ENCODE data around the gene AKAP12.
A peak's percentile ranks its signal among the peaks of the same experiment; 100 is the strongest.

AKAP12 gene

GRCh38 chr6:151385177-151385576 lies 145.4 kb downstream of the AKAP12 start:
- no peaks in the 10 kb centered on the region for H3K27me3 Mint-ChIP-seq (ENCODE audit: low read depth)
- H3K9me3 Mint-ChIP-seq = no peaks in the 10 kb centered on the region
- peak overlapping the region; percentile 51 for H3K27ac Mint-ChIP-seq
- peaks cover 22% of the 10 kb centered on the region for H3K36me3 Mint-ChIP-seq (ENCODE audit: low read depth)
- H3K4me1 Mint-ChIP-seq (ENCODE audit: low read depth) = peaks cover 53% of the 10 kb centered on the region
- H3K4me3 Mint-ChIP-seq = peak overlapping the region; percentile 43
- DNase-seq (ENCODE audit: low spot score) = no peak

- Mint-ChIP-seq H3K36me3 (ENCODE audit: low read depth) (peaks cover 24% of the 10 kb centered on the region), H3K4me3 (peak overlapping the region; percentile 24), H3K27ac (peak overlapping the region; percentile 36), H3K27me3 (ENCODE audit: low read depth) (no peaks in the 10 kb centered on the region), H3K4me1 (ENCODE audit: low read depth) (peaks cover 45% of the 10 kb centered on the region), H3K9me3 (no peaks in the 10 kb centered on the region)
- no peak for DNase-seq (ENCODE audit: low spot score)
Measured at GRCh38 chr6:151387175-151387970, 147.6 kb downstream of the AKAP12 start.

GRCh38 chr6:151388236-151388635 lies 148.5 kb downstream of the AKAP12 start:
- H3K4me1 Mint-ChIP-seq (ENCODE audit: low read depth) = peaks cover 54% of the 10 kb centered on the region
- no peak for DNase-seq (ENCODE audit: low spot score)
- H3K27ac Mint-ChIP-seq = peak overlapping the region; percentile 78
- no peaks in the 10 kb centered on the region for H3K9me3 Mint-ChIP-seq
- peaks cover 28% of the 10 kb centered on the region for H3K36me3 Mint-ChIP-seq (ENCODE audit: low read depth)
- peak overlapping the region; percentile 75 for H3K4me3 Mint-ChIP-seq
- no peaks in the 10 kb centered on the region for H3K27me3 Mint-ChIP-seq (ENCODE audit: low read depth)

GRCh38 chr6:151388997-151389617 lies 149.3 kb downstream of the AKAP12 start:
- Mint-ChIP-seq H3K4me3 (peak overlapping the region; percentile 96), H3K9me3 (no peaks in the 10 kb centered on the region), H3K36me3 (ENCODE audit: low read depth) (peaks cover 29% of the 10 kb centered on the region), H3K27me3 (ENCODE audit: low read depth) (no peaks in the 10 kb centered on the region), H3K27ac (peak overlapping the region; percentile 98), H3K4me1 (ENCODE audit: low read depth) (peaks cover 58% of the 10 kb centered on the region)
- DNase-seq (ENCODE audit: low spot score) = no peak

GRCh38 chr6:151389618-151390275 lies 150.0 kb downstream of the AKAP12 start:
- Mint-ChIP-seq H3K9me3 (no peaks in the 10 kb centered on the region), H3K27me3 (ENCODE audit: low read depth) (no peaks in the 10 kb centered on the region), H3K4me1 (ENCODE audit: low read depth) (peaks cover 53% of the 10 kb centered on the region), H3K4me3 (peak overlapping the region; percentile 96), H3K27ac (peak overlapping the region; percentile 98), H3K36me3 (ENCODE audit: low read depth) (peaks cover 28% of the 10 kb centered on the region)
- no peak for DNase-seq (ENCODE audit: low spot score)

GRCh38 chr6:151390276-151390850 lies 150.6 kb downstream of the AKAP12 start:
- H3K36me3 Mint-ChIP-seq (ENCODE audit: low read depth) = peaks cover 32% of the 10 kb centered on the region
- peak overlapping the region; percentile 40 for H3K4me3 Mint-ChIP-seq
- DNase-seq (ENCODE audit: low spot score) = peak; percentile 100
- H3K27me3 Mint-ChIP-seq (ENCODE audit: low read depth) = no peaks in the 10 kb centered on the region
- peaks cover 53% of the 10 kb centered on the region for H3K4me1 Mint-ChIP-seq (ENCODE audit: low read depth)
- peak overlapping the region; percentile 98 for H3K27ac Mint-ChIP-seq
- H3K9me3 Mint-ChIP-seq = no peaks in the 10 kb centered on the region

GRCh38 chr6:151390851-151391470 lies 151.2 kb downstream of the AKAP12 start:
- H3K36me3 Mint-ChIP-seq (ENCODE audit: low read depth) = peaks cover 32% of the 10 kb centered on the region
- H3K27ac Mint-ChIP-seq = peak overlapping the region; percentile 99
- H3K27me3 Mint-ChIP-seq (ENCODE audit: low read depth) = no peaks in the 10 kb centered on the region
- peak; percentile 79 for DNase-seq (ENCODE audit: low spot score)
- H3K4me3 Mint-ChIP-seq = peak overlapping the region; percentile 100
- H3K4me1 Mint-ChIP-seq (ENCODE audit: low read depth) = peaks cover 51% of the 10 kb centered on the region
- H3K9me3 Mint-ChIP-seq = no peaks in the 10 kb centered on the region

- Mint-ChIP-seq H3K27me3 (ENCODE audit: low read depth) (no peaks in the 10 kb centered on the region), H3K27ac (peak within 1 kb of the TSS; percentile 99), H3K9me3 (no peaks in the 10 kb centered on the region), H3K4me3 (peak within 1 kb of the TSS; percentile 100), H3K36me3 (ENCODE audit: low read depth) (peaks cover 35% of the 10 kb centered on the region), H3K4me1 (ENCODE audit: low read depth) (peaks cover 53% of the 10 kb centered on the region)
- DNase-seq (ENCODE audit: low spot score) = peak; percentile 65
Measured at GRCh38 chr6:151391471-151392413, 152.0 kb downstream of the AKAP12 start, which contains the start of gene ZBTB2. TSS of gene ZBTB2 (minus strand) at chr6:151391559. CDS start at chr6:151373637, 17,922 bp downstream.

- H3K36me3 Mint-ChIP-seq (ENCODE audit: low read depth) = peaks cover 35% of the 10 kb centered on the region
- H3K27ac Mint-ChIP-seq = peak overlapping the region; percentile 99
- peaks cover 52% of the 10 kb centered on the region for H3K4me1 Mint-ChIP-seq (ENCODE audit: low read depth)
- no peaks in the 10 kb centered on the region for H3K27me3 Mint-ChIP-seq (ENCODE audit: low read depth)
- no peak for DNase-seq (ENCODE audit: low spot score)
- no peaks in the 10 kb centered on the region for H3K9me3 Mint-ChIP-seq
- H3K4me3 Mint-ChIP-seq = peak overlapping the region; percentile 100
Measured at GRCh38 chr6:151392427-151392826, 152.7 kb downstream of the AKAP12 start.

- H3K27ac Mint-ChIP-seq = peak overlapping the region; percentile 82
- peaks cover 38% of the 10 kb centered on the region for H3K36me3 Mint-ChIP-seq (ENCODE audit: low read depth)
- no peaks in the 10 kb centered on the region for H3K27me3 Mint-ChIP-seq (ENCODE audit: low read depth)
- DNase-seq (ENCODE audit: low spot score) = no peak
- peaks cover 52% of the 10 kb centered on the region for H3K4me1 Mint-ChIP-seq (ENCODE audit: low read depth)
- no peaks in the 10 kb centered on the region for H3K9me3 Mint-ChIP-seq
- peak overlapping the region; percentile 100 for H3K4me3 Mint-ChIP-seq
Measured at GRCh38 chr6:151393410-151393809, 153.6 kb downstream of the AKAP12 start.

GRCh38 chr6:151399679-151400078 lies 159.9 kb downstream of the AKAP12 start:
- Mint-ChIP-seq H3K27me3 (ENCODE audit: low read depth) (no peaks in the 10 kb centered on the region), H3K9me3 (no peaks in the 10 kb centered on the region), H3K27ac (no peak overlapping the region), H3K4me3 (no peak overlapping the region), H3K36me3 (ENCODE audit: low read depth) (peaks cover 49% of the 10 kb centered on the region), H3K4me1 (ENCODE audit: low read depth) (peaks cover 45% of the 10 kb centered on the region)
- no peak for DNase-seq (ENCODE audit: low spot score)

- peaks cover 41% of the 10 kb centered on the region for H3K36me3 Mint-ChIP-seq (ENCODE audit: low read depth)
- no peak overlapping the region for H3K4me3 Mint-ChIP-seq
- H3K4me1 Mint-ChIP-seq (ENCODE audit: low read depth) = peaks cover 39% of the 10 kb centered on the region
- H3K27me3 Mint-ChIP-seq (ENCODE audit: low read depth) = no peaks in the 10 kb centered on the region
- H3K9me3 Mint-ChIP-seq = no peaks in the 10 kb centered on the region
- DNase-seq (ENCODE audit: low spot score) = no peak
- H3K27ac Mint-ChIP-seq = no peak overlapping the region
Measured at GRCh38 chr6:151400473-151400872, 160.7 kb downstream of the AKAP12 start.
